Fibroblast of gingiva (primary cell): ENCODE data around the gene SRPRA.
"Not testable (repeated sequence)": the region's sequence is repeated elsewhere in the genome, so short reads cannot be mapped to it uniquely, and the experiment has no call there.

Experiments
- DNase-seq: peaks from one replicate; pipeline ENCODE4 v3.0.0-alpha.2; 2011; ENCODE audit warnings: low read depth

Gene SRPRA, protein sequence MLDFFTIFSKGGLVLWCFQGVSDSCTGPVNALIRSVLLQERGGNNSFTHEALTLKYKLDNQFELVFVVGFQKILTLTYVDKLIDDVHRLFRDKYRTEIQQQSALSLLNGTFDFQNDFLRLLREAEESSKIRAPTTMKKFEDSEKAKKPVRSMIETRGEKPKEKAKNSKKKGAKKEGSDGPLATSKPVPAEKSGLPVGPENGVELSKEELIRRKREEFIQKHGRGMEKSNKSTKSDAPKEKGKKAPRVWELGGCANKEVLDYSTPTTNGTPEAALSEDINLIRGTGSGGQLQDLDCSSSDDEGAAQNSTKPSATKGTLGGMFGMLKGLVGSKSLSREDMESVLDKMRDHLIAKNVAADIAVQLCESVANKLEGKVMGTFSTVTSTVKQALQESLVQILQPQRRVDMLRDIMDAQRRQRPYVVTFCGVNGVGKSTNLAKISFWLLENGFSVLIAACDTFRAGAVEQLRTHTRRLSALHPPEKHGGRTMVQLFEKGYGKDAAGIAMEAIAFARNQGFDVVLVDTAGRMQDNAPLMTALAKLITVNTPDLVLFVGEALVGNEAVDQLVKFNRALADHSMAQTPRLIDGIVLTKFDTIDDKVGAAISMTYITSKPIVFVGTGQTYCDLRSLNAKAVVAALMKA

DNA sequence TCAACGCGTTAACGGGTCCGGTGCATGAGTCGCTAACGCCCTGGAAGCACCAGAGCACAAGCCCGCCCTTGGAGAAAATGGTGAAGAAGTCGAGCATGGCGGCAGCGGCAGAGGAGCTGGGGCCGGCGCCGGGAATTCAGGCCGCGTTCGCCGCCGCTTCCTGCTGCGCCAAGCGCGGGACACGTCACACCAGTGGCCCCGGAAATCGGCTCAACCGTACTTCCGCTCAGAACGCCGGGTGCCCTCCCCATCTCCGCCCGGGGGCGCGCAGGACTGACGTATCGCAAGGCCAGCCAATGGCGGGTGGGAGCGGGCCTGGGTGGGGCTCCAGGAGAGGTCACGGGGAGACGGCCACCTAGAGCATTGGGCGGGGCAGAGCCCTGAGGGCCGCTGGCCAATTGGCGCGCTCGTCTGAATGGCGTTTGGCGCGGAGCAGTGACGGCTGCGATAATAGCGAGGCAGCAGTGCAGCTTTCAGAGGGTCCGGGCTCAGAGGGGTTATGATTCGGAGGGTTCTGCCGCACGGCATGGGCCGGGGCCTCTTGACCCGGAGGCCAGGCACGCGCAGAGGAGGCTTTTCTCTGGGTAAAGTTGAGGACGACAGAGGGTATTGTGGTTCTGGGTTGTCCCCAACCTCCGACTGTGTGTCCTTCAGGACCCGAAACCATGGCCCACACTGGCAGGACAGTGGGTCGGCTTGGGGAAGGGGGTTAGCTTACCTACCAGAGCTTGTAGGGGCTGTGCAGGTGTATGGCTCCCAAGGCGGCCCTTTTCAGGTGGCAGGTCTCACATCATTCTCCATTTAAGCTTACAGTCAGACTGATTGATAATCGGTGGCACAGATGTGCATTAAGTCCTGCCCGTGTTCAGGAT lies at the start of gene SRPRA, which contains the start of gene FOXRED1:
Gene SRPRA (minus strand): TSS at position 188 of the 872 bp plus-strand sequence. CDS start 91 bp downstream, at position 97.
Gene FOXRED1 (plus strand): TSS at position 447 of the 872 bp plus-strand sequence. CDS start 53 bp downstream, at position 500.
- DNase-seq, result peak; percentile 99

DNA sequence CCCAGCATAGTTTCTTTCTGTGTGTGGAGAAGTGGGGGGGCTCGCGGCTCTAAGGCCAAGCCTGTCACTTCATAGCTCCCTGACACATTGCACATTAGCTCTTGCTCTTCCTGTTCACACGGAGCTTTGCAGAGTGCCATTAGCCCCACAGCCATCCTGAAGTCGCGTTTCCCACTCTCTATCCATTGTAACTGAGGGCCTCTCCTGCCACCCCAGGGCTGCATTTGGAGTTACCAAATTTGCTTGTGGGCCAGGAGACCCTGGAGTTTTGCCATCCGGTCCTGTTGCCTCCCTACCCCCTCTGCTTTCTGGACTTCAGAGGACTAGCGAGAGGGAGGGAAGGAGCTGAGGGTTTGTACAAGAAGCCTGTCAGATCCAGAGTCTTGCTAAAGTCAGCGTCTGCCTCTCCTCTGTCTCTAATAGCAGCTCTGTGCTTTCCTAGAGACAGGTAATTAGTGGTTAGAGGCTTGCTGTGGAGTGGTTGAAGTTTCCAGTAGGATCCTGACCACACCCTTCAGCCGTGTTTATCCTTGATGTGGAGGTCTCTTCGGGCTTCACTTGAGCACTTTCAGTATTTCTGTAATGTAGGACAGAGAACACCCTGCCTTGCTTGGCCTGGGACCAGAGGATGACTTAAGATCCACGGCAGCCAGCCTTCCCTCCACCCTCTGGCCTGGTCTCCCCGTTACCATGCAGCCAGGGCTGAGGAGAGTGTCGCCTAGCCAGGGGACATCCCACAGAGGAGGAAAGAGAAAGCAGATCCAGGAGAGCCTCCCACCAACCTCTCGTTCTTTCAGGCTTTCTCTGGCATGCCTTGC lies 49.3 kb upstream of the SRPRA start:
- peak; percentile 91 for DNase-seq

DNA sequence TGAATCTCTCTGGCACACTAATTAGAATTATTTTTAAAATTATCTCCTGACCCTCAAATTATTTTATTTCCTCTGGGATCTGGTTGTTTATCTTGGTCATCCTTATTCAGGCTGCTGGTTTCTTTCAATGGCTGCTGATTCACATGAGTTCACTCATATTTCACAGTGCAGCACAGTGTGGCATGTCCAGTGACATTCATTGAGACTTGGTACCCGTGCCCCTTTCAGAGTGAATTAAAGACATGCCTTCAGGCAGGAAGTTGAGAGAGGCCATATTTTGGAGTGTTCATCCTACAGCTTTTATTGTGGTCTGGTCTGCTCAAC lies 48.7 kb upstream of the SRPRA start:
- DNase-seq, result no peak

DNA sequence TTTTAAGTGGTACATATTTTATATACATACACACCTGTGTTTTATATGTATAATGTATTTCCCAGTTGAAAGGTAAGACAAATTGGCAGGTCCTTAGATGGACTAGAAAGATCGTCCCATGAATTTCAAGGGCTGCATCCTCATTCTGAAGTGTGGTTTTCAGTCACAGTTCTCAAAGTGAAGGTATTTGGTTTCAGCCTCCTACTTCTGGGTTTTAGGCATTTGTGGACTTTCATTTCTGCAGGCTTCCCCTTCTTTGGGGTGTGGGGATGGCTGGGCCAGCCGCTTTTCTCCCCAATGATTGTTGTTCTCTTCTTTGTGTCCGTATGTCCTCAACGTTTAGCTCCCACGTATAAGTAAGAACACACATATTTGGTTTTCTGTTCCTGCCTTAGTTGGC lies 45.1 kb upstream of the SRPRA start:
- DNase-seq, result no peak

DNA sequence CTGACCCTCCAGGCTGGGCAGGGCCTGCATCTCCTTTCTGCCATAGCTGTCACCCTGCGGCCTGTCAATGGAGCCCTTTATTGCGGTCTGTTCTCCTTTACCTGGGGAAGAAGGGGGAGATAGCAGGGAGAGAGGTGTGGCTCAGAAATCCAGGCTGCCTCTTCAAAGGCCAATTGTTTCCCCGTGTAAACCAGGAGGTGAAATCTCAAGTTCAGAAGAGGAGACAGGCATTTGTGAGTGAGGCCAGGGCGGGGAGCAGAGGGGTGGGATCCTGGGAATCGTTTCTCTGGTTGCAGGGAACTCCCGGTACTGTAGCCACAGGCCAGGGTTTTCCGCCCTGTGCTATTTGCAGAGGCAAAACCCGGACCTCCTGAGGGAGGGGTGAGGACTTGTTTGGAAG lies 44.3 kb upstream of the SRPRA start:
- DNase-seq, result no peak

DNA sequence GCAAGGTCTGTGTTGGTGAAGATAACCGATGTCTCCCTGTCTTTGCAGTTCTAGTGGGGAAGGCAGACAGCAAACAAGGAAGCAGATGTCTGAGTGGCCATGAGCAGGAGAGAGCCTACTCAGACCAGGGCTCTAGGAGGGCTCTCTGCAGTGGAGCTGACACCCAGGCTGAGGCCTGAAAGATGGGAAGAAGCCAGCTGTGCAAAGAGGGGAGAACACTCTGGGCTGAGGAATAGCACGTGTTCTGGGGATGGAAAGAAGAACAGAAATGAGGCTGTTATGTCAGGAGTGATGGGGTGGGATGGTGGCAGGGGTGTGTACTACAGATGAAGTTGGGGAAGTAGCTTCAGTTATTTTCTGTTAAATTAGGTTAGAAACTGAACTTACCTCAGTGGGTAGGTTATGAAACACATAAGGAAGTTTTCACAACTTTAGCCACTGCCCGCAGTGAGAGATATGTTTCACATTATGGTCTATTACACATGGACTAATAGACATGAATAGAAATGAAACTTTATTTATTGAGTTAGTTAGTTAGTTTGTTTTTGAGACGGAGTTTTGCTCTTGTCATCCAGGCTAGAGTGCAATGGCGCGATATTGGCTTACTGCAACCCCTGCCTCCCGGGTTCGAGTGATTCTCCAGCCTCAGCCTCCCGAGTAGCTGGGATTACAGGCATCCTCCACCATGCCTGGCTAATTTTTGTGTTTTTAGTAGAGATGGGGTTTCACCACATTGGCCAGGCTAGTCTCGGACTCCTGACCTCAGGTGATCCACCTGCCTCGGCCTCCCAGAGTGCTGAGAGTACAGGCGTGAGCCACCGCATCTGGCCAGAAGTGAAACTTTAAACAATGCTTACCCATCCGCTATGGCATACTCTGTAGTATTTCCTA lies 43.0 kb upstream of the SRPRA start:
- peak; percentile 50 for DNase-seq

DNA sequence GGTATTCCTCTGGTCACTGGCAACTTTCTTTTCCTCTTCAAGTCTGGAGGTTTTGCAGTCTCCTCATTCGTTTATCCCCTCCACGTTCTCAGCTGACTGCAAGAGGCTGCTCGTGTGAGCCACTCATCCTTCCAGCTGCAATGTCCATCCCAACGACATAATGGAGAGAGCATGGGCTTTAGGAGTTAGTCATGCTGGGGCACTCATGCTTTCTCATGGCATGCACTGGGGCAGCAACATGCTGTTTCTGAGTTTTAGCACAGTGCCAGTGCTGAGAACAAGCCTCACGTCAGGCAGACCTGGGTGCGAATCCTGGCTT lies 42.3 kb upstream of the SRPRA start:
- DNase-seq, result no peak

DNA sequence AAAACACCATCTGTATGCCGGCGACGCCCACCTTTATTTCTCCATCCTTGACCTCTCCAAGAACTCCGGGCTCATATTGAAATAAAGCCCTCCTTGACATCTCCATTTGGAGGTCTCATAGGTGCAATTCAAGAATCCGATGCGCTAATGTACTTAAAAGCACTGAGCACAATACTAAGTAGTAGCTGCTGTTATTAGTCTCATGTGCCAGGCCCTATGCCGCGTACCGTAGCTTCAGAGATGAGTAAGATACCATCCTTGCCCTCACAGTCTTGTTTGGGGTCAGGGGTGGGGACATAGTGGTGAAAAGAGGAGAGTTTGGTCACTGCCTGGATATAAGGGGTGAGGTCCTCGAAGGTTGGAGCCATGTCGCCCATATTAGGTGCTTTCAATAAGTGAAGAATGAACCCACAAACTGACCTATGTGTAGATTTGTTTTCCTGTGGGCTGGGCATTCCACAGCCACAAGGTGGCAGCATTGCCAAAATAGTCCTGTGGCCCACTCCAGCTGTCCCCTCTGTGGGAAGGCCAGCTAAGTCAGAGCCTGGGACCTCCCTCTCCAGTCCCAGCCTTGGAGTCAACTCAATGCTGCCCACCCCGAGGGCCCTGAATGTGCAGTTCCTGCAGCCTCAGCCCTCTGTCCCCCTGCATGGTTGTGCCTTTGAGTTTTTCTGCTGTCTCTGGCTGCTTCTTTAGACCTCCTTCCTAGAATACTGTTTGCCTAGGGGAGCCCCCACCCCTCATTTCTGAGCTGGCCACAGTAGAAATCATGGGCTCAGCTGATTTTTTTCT lies 41.7 kb upstream of the SRPRA start:
- peak; percentile 64 for DNase-seq

DNA sequence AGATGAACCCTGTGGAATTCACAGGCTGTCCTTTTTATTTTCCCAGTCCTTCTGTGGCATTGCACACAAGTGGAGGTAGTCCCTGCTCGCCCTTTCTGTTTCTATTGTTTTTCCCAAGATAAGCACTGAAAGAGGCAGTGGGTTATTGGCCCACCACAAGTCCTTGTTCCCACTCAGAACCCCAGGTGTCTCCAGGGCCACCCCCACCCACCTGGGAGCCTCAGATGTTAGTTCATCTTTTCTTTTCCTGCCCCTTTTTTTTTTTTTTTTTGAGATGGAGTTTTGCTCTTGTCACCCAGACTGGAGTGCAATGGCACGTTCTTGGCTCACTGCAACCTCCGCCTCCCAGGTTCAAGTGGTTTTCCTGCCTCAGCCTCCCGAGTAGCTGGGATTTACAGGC lies 40.1 kb upstream of the SRPRA start:
- not testable (repeated sequence) for DNase-seq

DNA sequence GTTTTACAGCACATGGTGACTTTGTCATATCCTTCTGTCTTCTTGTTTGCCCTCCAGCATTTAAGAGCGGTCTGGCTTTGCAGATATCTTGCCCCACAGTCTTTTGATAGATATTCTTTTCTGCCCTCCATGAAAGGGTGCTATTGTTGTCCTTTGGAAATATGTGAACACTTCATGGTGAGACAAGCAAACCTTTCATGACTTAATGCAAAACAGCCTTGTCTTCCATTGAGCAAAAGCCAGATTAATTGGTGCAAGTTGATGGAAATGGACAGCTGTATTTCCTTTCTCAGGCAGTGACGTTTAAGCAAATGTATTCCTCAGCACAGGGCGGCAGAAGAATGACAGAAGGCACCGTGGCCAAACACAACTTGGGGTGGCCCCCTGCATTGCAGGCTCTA lies 39.6 kb upstream of the SRPRA start:
- no peak for DNase-seq

DNA sequence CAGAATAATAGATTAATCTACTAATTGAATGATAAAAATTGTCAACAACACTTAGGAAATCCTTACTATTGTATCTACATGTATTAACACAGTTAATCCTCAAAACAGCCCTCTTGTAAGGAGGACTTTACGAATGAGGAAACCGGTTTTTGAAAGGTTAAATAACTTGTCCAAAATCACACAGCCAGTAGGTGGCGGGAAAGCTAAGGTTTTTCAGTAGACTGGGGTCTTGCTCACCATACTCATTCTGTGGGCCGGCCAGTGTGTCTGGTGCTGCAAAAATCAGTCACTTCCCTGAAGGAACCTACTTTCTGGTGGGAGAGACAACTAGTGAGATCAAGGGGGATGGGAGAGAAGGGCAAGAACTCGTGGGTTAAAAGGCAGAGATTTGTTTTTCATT lies 39.0 kb upstream of the SRPRA start:
- DNase-seq, result peak; percentile 40

DNA sequence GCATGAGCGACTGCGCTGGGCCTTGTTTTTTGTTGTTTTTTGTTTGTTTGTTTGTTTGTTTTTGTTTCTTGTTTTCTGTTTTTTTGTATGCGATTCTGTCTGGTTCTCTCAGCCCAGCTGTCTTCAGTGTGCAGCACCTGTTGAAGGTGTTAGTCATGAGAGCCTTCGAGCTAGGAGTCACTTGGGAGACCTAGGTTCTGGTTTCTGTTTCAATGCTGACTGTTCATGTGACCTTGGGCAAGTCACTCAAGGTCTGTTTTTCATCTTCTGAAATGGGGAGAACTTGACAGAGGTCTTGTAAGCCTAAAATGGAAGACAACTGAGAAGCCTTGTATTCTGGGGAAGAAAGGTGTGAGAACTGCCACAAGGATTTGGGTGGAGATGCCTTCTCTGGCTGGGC lies 37.0 kb upstream of the SRPRA start:
- no peak for DNase-seq

DNA sequence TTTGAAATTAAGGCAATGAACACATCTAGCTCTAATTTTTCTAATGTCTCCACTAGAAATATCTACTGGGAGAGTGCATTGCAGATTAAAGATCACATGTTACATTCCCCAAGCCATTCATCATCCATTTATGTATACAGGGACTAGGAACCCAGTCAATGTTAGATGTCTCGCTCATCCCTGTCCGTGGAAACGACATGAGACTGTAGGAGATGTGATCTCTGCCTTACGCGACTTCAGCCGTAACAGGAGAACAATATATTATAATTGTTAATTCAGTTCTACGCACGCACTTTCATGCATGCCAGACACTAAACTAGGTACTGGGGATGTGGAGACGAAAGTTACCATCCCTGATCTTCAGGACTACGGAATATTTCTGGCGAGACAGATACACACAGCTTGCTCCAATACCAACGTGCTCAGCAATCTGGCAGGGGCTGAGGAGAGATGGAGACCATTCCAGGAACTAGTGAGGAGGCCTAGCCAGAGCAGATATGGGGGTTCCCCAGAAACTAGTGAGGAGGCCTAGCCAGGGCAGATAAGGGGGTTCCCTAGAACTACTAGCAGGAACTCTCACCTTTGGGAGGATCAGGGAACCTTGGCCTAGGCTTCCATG lies 35.9 kb upstream of the SRPRA start:
- peak; percentile 11 for DNase-seq

DNA sequence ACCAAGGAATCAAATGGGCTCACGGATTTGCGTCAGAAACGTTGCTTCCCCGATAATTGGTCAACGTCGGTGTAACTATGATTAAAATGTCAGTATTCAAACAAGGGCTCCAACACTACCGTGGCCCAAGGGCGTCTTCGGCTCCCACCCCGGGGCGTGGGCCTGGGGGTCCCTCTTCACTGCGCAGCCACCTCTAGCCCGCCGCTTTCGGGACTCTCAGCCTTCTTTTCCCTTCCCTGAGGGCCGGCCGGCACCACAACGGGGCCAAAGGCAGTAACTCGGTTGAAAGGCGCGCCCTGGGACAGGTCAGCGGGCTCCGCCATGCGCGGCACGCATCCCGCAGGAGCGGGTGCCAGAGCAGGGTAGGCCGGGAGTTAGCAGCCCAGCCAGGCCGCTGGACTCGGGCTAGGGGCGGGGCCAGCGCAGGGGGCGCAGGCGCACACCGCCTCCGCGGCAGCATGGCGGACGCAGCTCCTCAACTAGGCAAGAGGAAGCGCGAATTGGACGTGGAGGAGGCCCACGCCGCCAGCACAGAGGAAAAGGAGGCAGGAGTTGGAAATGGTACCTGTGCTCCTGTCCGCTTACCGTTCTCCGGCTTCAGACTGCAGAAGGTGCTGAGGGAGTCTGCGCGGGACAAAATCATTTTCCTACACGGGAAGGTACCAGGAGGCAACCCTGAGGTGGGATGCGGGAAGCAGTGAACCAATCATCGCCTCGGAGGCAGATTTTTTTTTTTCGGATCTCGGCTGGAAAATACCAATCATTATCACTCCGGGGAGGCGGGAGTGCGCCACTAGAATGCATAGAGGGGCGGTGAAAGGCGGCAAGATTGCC lies 35.1 kb upstream of the SRPRA start, which contains the start of gene DCPS:
Gene DCPS (plus strand): TSS at position 438 of the 834 bp plus-strand sequence. CDS start 21 bp downstream, at position 459.
- DNase-seq, result peak; percentile 90

DNA sequence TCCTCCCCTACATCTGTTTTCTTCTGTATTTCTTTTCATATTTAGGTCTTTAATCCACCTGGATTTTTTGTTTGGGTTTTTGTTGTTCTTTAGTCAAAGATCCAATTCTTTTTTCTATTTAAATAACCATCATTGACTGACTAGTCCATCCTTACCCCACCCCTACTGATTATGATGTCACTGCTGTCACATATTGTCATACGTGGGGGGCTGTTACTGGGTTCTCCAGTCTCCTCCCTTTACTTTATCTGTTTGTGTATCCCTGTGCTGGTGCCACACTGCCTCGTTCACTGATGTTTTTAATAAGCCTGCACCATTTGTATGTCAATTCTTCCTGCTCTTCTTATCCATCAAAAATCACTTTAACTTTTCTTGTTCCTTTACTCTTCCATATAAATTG lies 28.3 kb upstream of the SRPRA start:
- DNase-seq, result no peak

DNA sequence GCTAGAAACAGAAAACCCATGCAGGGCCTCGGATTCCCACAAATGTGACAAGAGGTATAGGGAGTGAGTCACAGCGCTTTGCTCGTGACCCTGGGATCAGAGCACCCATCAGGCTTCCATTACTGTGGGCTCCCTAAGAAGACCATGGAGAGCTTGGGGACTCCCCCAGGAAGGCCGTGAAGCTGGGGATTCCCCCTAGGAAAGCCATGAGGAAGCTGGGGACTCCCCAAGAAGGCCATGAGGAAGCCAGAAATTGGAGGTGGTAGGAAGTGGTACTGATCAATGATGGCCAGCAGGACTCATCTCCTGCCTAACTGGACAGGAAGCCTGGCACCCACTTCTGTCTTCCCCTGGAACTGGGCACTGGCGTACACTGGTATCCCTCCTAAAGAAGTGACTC lies 25.0 kb upstream of the SRPRA start:
- no peak for DNase-seq

DNA sequence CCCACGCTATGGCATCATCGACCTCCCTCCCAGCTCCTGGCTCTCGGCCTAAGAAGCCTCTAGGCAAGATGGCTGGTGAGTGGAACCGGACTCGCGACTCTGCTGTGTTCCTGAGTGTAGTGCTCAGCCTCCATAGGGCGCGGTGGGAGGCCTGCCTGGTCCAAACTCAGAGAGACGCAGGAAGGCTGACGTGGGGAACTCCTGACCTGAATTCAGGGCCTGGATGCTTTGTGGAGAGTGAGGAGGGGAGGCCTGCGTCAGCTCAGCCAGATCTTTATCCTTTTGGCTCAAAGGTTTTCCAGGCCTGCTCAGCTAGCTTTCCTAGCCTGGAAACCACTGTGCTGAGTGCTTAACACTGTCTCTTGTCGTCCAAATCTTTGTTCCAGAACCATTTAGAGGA lies 22.2 kb upstream of the SRPRA start:
- no peak for DNase-seq

DNA sequence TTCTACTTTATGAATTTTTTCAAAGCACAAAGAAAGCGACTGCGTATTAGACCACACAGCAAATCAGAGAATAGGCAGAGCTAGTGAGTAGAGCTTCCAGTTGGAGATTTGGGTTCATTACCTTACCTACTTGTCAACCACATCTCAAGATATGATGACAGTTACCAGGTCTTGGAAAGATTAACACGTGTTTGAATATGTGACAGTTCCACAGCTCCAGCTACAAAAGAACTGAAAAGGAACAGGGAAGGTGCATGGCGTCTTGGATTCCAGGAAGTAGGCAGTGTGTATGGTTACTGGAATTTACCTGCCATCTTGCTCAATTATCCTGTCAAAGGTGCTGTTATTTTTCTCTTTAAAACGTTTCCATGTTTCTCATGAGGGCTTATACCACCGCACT lies 19.5 kb upstream of the SRPRA start:
- no peak for DNase-seq

DNA sequence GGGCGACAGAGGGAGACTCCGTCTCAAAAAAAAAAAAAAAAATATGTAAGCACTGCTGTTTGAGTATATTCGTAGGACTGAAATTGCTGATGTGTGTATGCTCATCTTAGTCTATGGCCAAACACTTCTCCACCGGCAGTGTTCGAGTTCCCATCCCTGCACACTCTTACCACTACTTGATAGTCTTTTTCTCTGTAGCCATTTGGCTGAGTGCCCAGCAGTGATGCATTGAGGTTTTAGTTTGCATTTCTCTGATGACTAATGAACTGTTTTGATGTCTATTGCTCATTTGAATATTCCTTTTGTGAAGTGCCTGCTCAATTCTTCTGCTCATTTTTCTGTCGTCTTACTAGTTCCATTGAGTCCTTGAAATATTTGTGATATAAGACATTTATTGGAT lies 16.1 kb upstream of the SRPRA start:
- peak; percentile 83 for DNase-seq
